Raji (cell line): ENCODE data around the gene KIAA1191.

ENCODE experiments used
- POLR2A ChIP-seq: IDR thresholded peaks from 2 replicates; pipeline ENCODE4 v1.6.1; 2011; ENCODE audit warnings: low read depth, low read length, control low read depth; ENCODE audit not compliant: insufficient read depth

Gene KIAA1191

GRCh38 chr5:176361437-176362232 lies at the start of gene KIAA1191:
Gene KIAA1191, minus strand, starts transcription at chr5:176361764. Its CDS starts 2,256 bp downstream, at chr5:176359508.
- TF ChIP-seq POLR2A, result peak; percentile 99

GRCh38 chr5:176410486-176411180 lies 49.1 kb upstream of the KIAA1191 start:
- TF ChIP-seq POLR2A, result no peak

GRCh38 chr5:176409765-176410164 lies 48.2 kb upstream of the KIAA1191 start:
- TF ChIP-seq POLR2A, result no peak

- no peak for TF ChIP-seq POLR2A
These were observed 47.0 kb upstream of the KIAA1191 start for GRCh38 chr5:176408590-176408989.

GRCh38 chr5:176407456-176408251 lies 46.1 kb upstream of the KIAA1191 start:
- no peak for TF ChIP-seq POLR2A

GRCh38 chr5:176406436-176407052 lies 45.0 kb upstream of the KIAA1191 start:
- no peak for TF ChIP-seq POLR2A

GRCh38 chr5:176405656-176406435 lies 44.3 kb upstream of the KIAA1191 start:
- no peak for TF ChIP-seq POLR2A

GRCh38 chr5:176401281-176402205 lies 40.0 kb upstream of the KIAA1191 start:
- no peak for TF ChIP-seq POLR2A

- no peak for TF ChIP-seq POLR2A
These were observed 39.0 kb upstream of the KIAA1191 start for GRCh38 chr5:176400382-176401156.

GRCh38 chr5:176397736-176398420 lies 36.3 kb upstream of the KIAA1191 start:
- no peak for TF ChIP-seq POLR2A

- TF ChIP-seq POLR2A, result no peak
These were observed 34.8 kb upstream of the KIAA1191 start for GRCh38 chr5:176396330-176396729.
